T-helper 2 cell (primary cell): ENCODE data around the gene SMIM9.
"Not testable (repeated sequence)": the region's sequence is repeated elsewhere in the genome, so short reads cannot be mapped to it uniquely, and the experiment has no call there.

Experiments
- DNase-seq, 5 experiments: peaks; one replicate each; pipeline versions ENCODE4 v3.0.0 to v3.0.0-alpha.2; 2012 to 2022
- total RNA-seq, 2 donors: gene quantifications; one replicate each; lab custom pipeline; 2026; lab: John Stamatoyannopoulos, UW

The SMIM9 gene
- total RNA-seq, result 0 to 0.07 reads per million in 2 donors

- no peak for DNase-seq
Measured at GRCh38 chrX:154834562-154834961, at the start of gene SMIM9. Gene SMIM9, minus strand, starts transcription at chrX:154834662. Its CDS starts 3,806 bp downstream, at chrX:154830856.

- not testable (repeated sequence) for DNase-seq
Measured at GRCh38 chrX:154884069-154884468, 49.6 kb upstream of the SMIM9 start.

DNA sequence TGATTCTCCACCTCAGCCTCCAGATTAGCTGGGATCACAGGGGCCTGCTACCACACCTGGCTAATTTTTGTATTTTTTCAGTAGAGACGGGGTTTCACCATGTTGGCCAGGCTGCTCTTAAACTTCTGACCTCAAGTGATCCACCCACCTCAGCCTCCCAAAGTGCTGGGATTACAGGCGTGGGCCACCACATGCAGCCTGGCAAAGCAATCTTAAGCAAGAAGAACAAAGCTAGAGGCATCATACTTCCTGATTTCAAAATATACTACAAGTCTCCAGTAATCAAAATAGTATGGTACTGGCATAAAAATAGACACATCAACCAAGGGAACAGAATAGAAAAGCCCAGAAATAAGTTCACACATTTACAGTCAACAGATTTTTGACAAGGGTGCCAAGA lies 38.9 kb upstream of the SMIM9 start:
- no peak for DNase-seq

DNA sequence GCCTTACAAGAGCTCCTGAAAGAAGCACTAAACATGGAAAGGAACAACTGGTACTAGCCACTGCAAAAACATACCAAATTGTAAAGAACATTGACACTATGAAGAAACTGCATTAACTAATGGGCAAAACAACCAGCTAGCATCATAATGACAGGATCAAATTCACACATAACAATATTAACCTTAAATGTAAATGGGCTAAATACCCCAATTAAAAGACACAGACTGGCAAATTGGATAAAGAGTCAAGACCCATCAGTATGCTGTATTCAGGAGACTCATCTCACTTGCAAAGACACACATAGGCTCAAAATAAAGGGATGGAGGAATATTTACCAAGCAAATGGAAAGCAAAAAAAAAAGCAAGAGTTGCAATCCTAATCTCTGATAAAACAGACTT lies 34.1 kb upstream of the SMIM9 start:
- not testable (repeated sequence) for DNase-seq

- no peak for DNase-seq
Measured at GRCh38 chrX:154855256-154855655, 20.8 kb upstream of the SMIM9 start.

DNA sequence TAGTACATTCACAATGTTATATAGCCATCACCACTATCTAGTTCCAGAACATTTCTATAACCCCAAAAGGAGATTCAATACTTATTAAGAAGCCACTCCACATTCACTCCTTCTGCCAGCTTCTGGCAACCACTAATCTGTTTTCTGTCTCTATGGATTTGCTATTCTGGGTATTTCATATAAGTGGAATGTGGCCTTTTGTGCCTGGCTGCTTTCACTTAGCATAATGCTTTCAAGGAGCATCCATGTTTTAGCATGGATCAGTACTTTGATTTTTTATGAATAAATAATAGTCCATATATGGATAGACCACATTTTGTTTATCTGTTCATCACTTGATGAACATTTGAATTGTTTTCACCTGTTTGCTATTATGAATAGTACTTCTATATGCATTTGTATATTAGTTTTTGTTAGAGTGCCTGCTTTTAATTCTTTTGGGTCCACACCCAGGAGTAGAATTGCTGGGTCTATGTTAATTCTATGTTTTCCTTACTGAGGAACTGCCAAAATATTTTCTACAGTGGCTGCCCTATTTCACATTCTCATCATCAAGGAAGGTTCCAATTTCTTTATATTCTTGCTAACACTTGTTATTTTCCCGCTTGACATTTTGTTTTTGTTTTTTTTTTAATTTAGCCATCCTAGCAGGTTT lies 16.6 kb upstream of the SMIM9 start:
- DNase-seq, result no peak

DNA sequence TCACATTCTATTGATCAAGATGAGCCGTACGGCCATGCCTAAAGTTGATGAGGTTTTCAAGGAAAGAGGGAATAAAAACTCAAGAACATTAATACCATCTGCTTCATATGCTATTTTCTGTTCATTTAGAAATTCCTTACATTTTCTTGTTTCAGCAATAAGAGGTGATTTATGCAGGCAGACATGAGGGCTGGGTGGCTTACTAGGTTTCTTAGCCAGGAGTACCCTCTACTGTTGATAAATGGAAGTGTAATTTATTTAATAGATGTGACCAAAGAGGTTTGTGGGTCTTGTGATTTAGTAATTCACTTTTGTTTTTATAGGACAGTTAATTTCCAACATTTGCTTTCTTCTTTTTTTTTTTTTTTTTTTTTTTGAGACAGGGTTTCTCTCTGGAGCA lies 6.4 kb upstream of the SMIM9 start:
- DNase-seq, result peak in 2 of 5 experiments; percentile 6 to 55

GRCh38 chrX:154836163-154836562 lies 1.7 kb upstream of the SMIM9 start:
- no peak for DNase-seq

- no peak for DNase-seq
Measured at GRCh38 chrX:154833746-154834274, 652 bp downstream of the SMIM9 start.

- no peak for DNase-seq
Measured at GRCh38 chrX:154829926-154830442, 4.5 kb downstream of the SMIM9 start.

DNA sequence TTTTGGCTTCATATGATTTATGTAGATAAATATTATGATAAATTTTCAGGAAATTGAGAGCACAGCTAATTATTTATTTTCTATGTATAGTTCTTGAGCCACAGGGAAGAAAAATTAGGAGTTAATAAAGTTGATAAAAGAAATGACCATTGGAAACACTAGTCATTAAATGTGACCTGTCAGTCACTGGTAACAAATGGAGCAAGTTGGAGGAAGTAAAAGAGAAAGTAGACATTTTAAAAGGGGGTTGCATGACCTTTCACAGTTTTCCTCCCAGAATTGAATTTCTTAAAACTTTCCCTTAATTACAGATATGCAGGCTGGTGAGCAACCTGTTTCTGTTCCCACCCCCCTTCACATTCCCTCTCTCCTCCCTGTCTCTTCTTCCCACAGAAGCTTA lies 5.3 kb downstream of the SMIM9 start:
- DNase-seq, result no peak

DNA sequence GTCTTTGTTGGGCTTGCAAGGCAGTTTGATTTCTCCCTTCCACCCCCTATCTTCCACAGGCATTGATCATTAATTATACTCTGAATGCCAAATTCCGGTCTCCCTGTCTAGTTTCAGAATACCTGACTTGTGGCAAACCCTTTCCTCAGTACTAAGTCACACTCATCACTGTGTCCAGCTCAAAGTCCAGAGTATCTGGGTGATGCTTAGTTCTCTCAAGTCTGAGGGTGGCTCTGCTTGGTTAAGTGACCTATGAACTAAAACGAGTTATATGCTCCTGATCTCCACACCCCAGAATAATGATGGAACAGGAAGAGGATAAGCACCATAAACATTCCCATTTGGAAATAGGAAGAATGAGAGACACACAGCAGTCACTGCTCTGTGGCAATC lies 6.5 kb downstream of the SMIM9 start:
- no peak for DNase-seq

DNA sequence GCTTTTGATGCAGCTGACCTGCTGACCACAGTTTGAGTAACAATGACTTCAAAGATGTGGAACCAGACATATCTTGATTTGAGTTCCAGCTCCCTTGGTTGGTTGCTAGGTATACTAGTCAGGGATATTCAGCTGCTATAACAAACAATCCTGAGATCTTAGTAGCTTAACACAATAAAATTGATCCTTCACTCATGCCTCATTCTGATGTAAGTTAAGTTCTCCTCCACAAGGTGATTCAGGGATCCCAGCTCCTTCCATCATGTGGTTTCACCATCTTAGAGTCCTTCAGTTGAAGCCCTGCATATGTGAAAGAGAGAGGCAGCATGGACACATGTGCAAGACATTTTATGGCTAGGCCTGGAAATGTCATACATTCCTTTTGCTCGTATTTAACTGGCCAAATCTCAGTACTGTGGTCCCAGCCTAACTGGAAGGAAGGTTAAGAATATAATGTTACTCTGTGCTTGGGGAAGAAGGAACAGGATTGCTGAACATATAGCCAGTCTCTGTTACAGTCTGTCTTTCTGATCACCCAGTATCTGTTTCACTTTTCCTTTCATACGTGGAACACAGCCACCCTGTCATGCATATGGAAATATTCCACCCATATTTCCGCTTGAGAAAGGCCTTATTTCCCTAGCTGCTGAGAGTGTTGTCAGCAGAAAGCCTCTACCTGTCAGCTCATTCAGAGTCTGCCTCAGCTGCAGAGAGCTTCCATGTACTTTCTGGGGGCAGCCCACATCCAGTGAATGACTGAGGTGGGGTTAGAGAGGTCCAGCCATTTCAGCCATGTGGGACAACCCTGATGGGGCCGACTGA lies 7.1 kb downstream of the SMIM9 start:
- DNase-seq, result peak in 1 of 5 experiments; percentile 46

GRCh38 chrX:154825586-154825985 lies 8.9 kb downstream of the SMIM9 start:
- DNase-seq, result not testable (repeated sequence)

DNA sequence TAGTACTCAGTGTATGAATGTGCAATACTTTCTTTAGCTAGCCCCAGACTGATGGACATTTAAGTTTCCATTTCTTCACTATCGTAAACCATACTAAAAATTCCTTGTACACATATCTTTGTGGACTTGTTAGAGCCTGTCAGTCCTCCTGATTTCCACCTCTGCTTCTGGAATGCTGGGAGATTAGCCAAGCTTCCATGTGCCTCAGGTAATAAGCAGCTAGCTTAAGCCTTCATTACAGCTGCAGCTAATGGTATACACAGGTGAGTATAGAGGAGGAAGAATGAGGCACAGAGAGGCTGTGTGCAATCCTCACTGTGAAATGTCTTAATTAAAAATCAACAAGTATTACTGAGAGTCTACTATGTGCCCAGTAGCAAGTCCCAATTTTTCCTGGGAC lies 9.8 kb downstream of the SMIM9 start:
- DNase-seq, result no peak

GRCh38 chrX:154822029-154822428 lies 12.4 kb downstream of the SMIM9 start:
- DNase-seq, result no peak

- DNase-seq, result no peak
Measured at GRCh38 chrX:154821523-154821922, 12.9 kb downstream of the SMIM9 start.

GRCh38 chrX:154819771-154820341 lies 14.6 kb downstream of the SMIM9 start:
- DNase-seq, result no peak

DNA sequence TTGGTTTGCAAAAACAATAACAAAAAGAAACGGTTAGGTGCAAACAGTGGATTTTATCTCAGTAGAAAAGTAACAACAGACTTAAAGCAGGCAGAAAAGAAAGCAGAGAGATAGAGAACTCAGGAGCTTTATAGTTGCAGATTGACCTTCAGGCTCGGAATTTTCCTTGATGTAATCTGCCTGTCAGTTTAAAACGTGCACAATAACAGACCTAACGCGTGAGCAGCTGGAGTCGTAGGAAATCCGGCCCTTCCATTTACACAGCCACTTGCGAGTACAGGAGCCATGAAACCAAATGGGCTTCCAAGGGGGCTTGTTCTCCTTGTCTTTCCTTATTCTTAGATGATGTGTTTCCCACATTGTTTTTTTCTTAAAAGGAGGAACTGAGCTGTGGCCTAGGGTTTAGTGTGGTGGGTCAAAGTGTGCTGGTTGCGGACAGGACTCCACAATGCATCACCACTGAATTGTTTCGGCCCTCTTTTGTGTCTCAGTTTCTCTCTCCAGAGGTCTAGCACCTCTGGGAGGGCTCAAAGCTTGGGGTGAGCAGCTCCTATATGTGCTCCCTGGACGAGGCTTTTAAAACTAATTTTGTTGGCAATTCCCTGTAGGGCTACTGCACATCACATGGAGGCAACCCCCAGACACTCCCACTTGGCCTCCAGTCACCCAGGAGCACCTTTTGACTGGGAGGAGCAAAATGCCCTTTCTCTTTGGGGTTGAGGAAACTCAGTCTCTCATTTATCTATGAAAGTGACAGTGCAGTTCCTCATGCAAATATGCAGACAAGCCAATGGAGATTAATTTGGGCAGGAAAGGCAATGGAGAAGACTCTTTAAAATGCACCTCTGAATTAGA lies 15.3 kb downstream of the SMIM9 start:
- no peak for DNase-seq

DNA sequence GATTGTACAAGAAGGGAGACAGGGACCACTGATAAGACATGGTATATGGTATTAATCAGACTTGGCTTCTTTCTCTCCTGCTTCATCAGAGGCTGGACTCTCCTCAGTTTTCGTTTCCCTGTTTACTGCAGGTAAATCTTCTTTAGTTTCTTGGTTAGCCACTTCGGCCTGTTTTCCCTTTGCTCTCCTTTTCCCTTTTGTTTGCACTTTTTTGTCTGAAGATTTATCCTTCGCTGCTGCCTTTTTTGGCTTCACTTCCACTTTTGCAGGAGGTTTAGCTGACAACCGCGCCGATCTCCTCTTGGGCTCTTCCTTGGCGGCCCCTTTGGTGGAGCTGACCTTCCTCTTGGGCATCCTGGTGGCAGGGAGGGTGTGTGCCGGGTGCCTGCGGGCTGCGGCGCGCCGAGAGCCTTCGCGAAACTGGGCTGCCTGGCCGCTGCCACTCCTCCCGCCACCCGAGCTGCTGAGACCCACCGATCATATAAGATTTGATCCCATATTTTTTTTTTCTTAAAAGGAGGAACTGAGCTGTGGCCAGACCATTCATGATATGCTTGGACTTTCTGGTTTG lies 17.3 kb downstream of the SMIM9 start:
- DNase-seq, result not testable (repeated sequence)

- DNase-seq, result not testable (repeated sequence)
Measured at GRCh38 chrX:154816326-154816898, 18.1 kb downstream of the SMIM9 start.
